ENCODE measurements around the gene FOXJ3. TPM values are rescaled to one million over a fixed set of nuclear protein-coding genes. Genes with fewer than 3 reads are reported as not detected.

Gene FOXJ3
- total RNA-seq, 4 donors from 2014 or later, result 42.9 to 68.5 (median 52.5) TPM

DNA sequence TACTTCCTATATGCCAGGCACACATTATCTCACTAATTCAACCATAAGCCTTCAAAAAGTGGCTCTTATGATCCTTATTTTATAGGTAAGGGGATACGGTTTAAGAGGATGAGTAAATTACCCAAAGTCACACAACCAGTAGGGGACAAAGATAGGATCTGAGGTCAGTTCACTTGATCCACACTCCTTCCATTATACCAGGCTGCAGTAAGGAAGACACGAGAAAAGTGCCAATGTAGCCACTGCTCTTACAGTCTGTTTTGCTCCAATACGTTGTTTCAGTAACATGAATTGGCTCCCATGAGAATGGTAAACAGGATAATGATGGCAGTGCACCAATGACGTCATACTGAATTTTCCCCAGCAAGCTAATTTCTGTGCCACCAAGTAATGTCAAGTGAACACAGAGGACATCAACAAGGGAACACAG, 155.1 kb downstream of the FOXJ3 start:
- no peaks in the 10 kb centered on the region for H3K9me3 ChIP-seq
- H3K27me3 ChIP-seq, result no peaks in the 10 kb centered on the region
- H3K4me3 ChIP-seq, result no peak overlapping the region
- DNase-seq, result no peak
- H3K4me1 ChIP-seq, result peaks cover 0 to 3% (median 0%) of the 10 kb centered on the region in 4 donors
- TF ChIP-seq, protein P1, sequence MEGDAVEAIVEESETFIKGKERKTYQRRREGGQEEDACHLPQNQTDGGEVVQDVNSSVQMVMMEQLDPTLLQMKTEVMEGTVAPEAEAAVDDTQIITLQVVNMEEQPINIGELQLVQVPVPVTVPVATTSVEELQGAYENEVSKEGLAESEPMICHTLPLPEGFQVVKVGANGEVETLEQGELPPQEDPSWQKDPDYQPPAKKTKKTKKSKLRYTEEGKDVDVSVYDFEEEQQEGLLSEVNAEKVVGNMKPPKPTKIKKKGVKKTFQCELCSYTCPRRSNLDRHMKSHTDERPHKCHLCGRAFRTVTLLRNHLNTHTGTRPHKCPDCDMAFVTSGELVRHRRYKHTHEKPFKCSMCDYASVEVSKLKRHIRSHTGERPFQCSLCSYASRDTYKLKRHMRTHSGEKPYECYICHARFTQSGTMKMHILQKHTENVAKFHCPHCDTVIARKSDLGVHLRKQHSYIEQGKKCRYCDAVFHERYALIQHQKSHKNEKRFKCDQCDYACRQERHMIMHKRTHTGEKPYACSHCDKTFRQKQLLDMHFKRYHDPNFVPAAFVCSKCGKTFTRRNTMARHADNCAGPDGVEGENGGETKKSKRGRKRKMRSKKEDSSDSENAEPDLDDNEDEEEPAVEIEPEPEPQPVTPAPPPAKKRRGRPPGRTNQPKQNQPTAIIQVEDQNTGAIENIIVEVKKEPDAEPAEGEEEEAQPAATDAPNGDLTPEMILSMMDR (IDR thresholded peaks at IDR 0.05), result no peak
- no peak for TF ChIP-seq POLR2A (IDR thresholded peaks at IDR 0.05)
- H3K27ac ChIP-seq, result no peak overlapping the region
- peaks cover 0 to 22% (median 0%) of the 10 kb centered on the region in 3 donors for H3K36me3 ChIP-seq

DNA sequence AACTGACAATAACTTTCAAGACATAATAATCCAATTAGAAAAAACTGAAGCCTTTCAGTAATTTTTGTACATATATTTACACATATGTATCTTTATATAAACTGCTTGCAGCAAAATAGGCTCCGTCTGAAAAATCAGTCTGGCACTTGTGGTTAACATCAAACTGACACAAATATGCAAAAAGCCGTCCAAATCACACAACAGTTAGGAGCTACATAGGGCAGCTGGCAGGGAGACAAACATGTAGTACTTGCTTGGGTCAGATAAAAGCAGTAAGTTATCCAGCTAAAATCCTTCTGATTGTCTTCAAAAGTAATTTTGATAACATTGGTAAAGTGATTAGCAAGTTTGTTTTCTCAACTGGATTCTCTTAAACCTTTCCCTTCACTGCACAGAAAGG, 155.8 kb downstream of the FOXJ3 start:
- no peaks in the 10 kb centered on the region for H3K27me3 ChIP-seq
- no peaks in the 10 kb centered on the region for H3K9me3 ChIP-seq
- H3K36me3 ChIP-seq, result peaks cover 0 to 19% (median 0%) of the 10 kb centered on the region in 3 donors
- no peak overlapping the region for H3K4me3 ChIP-seq
- H3K27ac ChIP-seq, result no peak overlapping the region
- TF ChIP-seq, protein P1 (IDR thresholded peaks at IDR 0.05), result no peak
- no peak for TF ChIP-seq POLR2A (IDR thresholded peaks at IDR 0.05)
- DNase-seq, result no peak
- peaks cover 0 to 3% (median 0%) of the 10 kb centered on the region in 4 donors for H3K4me1 ChIP-seq

DNA sequence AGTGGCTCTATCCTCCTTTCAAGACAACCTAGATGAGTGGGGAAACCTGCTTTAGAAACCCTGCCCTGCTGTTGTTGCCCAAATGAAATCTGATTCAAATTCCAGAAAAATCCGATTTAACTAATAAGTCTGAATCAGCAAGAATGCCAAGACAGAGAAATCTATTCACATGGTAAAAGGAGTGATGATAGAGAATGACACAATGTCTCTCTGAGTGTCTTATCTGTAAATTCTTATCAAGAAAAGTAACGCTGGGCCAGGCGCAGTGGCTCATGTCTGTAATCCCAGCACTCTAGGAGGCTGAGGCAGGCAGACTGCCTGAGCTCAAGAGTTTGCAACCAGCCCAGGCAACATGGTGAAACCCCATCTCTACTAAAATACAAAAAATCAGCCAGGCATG, 156.8 kb downstream of the FOXJ3 start:
- Histone ChIP-seq H3K4me1 (peaks cover 0 to 5% (median 0%) of the 10 kb centered on the region in 4 donors), H3K9me3 (no peaks in the 10 kb centered on the region), H3K27ac (no peak overlapping the region), H3K4me3 (no peak overlapping the region), H3K36me3 (peaks cover 0 to 10% (median 0%) of the 10 kb centered on the region in 3 donors), H3K27me3 (no peaks in the 10 kb centered on the region)
- no peak for TF ChIP-seq POLR2A (IDR thresholded peaks at IDR 0.05)
- TF ChIP-seq, protein P1 (IDR thresholded peaks at IDR 0.05), result no peak
- DNase-seq, result no peak

DNA sequence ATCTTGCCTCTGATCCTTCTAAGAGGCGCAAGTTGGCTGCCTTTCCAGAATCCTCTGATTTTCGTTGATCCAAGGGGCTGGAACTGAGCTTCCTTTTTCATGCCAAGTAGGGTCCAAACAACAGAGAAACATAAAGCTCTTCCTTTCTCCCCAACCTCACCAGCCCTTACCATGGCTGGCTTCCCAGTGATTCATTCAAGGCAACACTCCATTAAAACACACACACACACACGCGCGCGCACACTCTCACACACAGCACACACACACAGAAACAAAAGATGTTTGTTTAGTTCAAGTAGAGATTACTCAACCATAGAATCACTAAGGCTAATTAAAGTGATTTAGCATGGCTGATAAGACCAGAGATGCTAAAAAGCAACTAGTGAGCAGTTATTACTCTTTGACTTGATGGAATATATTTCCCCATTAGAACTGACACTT, 157.5 kb downstream of the FOXJ3 start:
- H3K9me3 ChIP-seq, result no peaks in the 10 kb centered on the region
- no peaks in the 10 kb centered on the region for H3K27me3 ChIP-seq
- no peak overlapping the region for H3K27ac ChIP-seq
- TF ChIP-seq, protein P1 (IDR thresholded peaks at IDR 0.05), result no peak
- no peak for TF ChIP-seq POLR2A (IDR thresholded peaks at IDR 0.05)
- DNase-seq, result no peak
- peaks cover 0 to 11% (median 4%) of the 10 kb centered on the region in 4 donors for H3K4me1 ChIP-seq
- H3K4me3 ChIP-seq, result no peak overlapping the region
- H3K36me3 ChIP-seq, result peaks cover 0 to 10% (median 0%) of the 10 kb centered on the region in 3 donors

DNA sequence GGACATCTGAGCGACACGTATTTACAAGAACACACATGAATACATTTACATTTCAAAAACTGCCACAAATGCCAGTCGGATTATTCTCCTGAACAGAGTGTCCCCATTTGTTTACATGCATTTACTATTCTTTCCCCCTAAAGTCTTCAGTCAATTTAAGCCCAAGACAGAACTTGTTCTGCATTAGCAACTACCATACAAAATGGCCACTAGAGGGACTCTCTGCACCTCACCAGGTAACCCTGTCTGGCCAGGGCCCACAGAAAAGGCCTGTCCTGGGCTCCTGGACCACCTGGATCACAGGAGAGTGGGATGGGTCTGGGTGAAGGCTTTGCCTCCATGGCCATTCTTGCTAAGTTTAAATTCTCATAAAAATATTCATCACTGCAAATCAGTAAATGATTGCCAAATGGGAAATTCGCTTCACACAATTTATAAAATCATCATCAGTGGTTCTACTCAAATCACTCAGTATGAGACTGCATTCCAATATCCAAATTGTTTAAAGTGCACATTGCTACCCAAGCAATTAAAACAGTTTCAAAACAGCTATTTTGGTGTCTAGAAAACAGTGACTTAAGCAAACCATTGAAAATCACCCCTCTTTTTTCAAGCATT, 158.0 kb downstream of the FOXJ3 start:
- Histone ChIP-seq H3K27me3 (no peaks in the 10 kb centered on the region), H3K9me3 (no peaks in the 10 kb centered on the region), H3K4me1 (peaks cover 0 to 12% (median 4%) of the 10 kb centered on the region in 4 donors), H3K36me3 (peaks cover 0 to 10% (median 0%) of the 10 kb centered on the region in 3 donors), H3K27ac (no peak overlapping the region), H3K4me3 (no peak overlapping the region)
- TF ChIP-seq, protein P1 (IDR thresholded peaks at IDR 0.05), result peak; percentile 28 to 71 (median 62)
- TF ChIP-seq POLR2A (IDR thresholded peaks at IDR 0.05), result no peak
- DNase-seq, result no peak
